LNCaP clone FGC (cell line): ENCODE measurements around the gene ACER3.

Experiments
- DNase-seq: peaks from one replicate; pipeline ENCODE4 v3.0.0-alpha.2; 2011; ENCODE audit warnings: low read depth
- H3K4me3 ChIP-seq: 2 replicates; pipeline ENCODE4 v1.5.1; 2011; ENCODE audit warnings: mild to moderate bottlenecking, low read depth, low read length, control low read depth
- CTCF ChIP-seq: IDR thresholded peaks from 2 replicates; pipeline ENCODE4 v1.5.1; 2012; ENCODE audit warnings: mild to moderate bottlenecking; ENCODE audit not compliant: control insufficient read depth, insufficient read depth; ENCODE audit errors: extremely low read depth

Gene ACER3

GRCh38 chr11:76880956-76881355 is 20.2 kb downstream of the ACER3 start:
- no peak for DNase-seq
- TF ChIP-seq CTCF, result no peak
- H3K4me3 ChIP-seq, result no peak overlapping the region

DNA sequence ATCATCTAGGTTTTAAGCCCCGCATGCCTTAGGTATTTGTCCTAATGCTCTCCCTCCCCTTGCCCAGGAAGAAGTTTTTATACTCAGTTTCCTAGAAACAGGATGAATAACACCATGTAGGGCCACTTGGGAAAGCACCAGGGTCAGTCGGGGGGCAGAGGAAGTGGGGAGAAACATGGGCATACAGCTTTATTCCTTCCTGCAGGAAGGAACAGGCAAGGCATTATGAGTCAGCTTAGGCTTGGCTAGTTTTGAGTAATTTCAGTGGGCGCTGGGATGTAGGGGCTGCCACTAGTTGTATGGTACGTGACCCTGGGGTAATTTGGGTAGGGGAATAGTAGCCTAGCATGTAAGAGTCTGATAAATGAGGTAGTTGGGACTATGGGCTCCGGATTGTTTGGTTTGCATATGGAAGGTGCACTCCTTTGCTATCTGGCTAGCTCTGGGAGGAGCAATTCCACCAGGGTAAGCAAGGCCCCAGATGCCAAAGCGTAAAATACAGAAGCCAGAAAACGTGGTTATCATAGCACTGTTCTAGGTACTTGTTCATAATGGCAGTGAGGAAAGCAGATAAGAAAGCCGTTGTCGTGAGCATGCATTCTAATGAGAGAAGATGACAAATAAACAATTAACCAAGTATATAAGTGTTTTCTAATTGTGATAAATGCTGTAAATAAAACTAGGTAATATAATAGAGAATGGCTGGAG is 24.8 kb downstream of the ACER3 start:
- TF ChIP-seq CTCF, result no peak
- no peak for DNase-seq
- no peak overlapping the region for H3K4me3 ChIP-seq

DNA sequence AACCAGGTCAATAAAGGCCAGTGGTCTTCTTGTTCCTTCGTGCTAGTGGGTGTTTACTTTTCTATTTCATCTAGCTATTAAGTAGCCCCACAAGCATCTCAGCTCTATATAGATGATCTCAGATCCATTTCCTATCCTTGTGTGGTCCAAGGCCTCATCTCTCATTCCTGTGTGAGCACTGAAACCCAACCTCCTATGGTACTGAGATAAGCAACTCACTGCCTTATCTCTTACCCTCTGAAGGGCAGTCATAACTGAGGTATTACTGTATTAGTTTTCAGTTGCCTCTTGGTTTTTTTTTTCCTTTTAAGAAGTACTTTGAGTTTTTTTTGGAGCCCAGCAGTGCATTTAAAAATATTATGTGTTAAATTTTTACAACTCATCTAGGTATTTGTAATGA is 28.3 kb downstream of the ACER3 start:
- DNase-seq, result no peak

GRCh38 chr11:76889411-76889975 is 28.8 kb downstream of the ACER3 start:
- DNase-seq, result no peak
- TF ChIP-seq CTCF, result no peak
- no peak overlapping the region for H3K4me3 ChIP-seq

More for the DNA sequence above, 28.3 kb downstream of the ACER3 start:
- no peak overlapping the region for H3K4me3 ChIP-seq
- no peak for TF ChIP-seq CTCF

GRCh38 chr11:76890329-76890728 is 29.6 kb downstream of the ACER3 start:
- H3K4me3 ChIP-seq, result no peak overlapping the region
- no peak for TF ChIP-seq CTCF
- DNase-seq, result no peak

- DNase-seq, result no peak
- no peak overlapping the region for H3K4me3 ChIP-seq
- TF ChIP-seq CTCF, result no peak
These were observed 30.6 kb downstream of the ACER3 start for GRCh38 chr11:76891285-76891684.

GRCh38 chr11:76891793-76892192 is 31.1 kb downstream of the ACER3 start:
- no peak for TF ChIP-seq CTCF
- H3K4me3 ChIP-seq, result no peak overlapping the region
- no peak for DNase-seq
